ENCODE data around the gene NR4A1.

- no peak for TF ChIP-seq CTCF (IDR thresholded peaks at IDR 0.05; ENCODE audit: insufficient read depth, low read depth, low read length)
- TF ChIP-seq EZH2 (IDR thresholded peaks at IDR 0.05; ENCODE audit: insufficient read depth, low read length), result no peak
Observed at GRCh38 chr12:52063082-52063924, 12.1 kb downstream of the NR4A1 start.

Data from astrocyte (in vitro differentiated cells and primary cell).